Testis (tissue), 5 donors: Measurements from ENCODE around the gene GABBR2. TPM values are rescaled to one million over a fixed set of nuclear protein-coding genes. Genes with fewer than 3 reads are reported as not detected.

Source experiments
- DNase-seq: peaks from one replicate; pipeline ENCODE4 v3.0.0-alpha.2; 2019
- H3K27ac ChIP-seq, 2 donors: fragments of 200-600 bp; sonication (generic); one replicate each; pipeline ENCODE4 v1.5.1; 2019
- H3K27me3 ChIP-seq: fragments of 200-600 bp; sonication (generic); one replicate; pipeline ENCODE4 v1.5.1; 2019
- H3K36me3 ChIP-seq: fragments of 200-600 bp; sonication (generic); one replicate; pipeline ENCODE4 v1.5.1; 2017; ENCODE audit warnings: low read depth; ENCODE audit errors: missing control alignments
- H3K4me1 ChIP-seq: fragments of 200-600 bp; sonication (generic); one replicate; pipeline ENCODE4 v1.5.1; 2019
- H3K4me3 ChIP-seq, 2 donors: fragments of 200-600 bp; sonication (generic); one replicate each; pipeline ENCODE4 v1.5.1; 2017 to 2019
- H3K9me3 ChIP-seq: fragments of 200-600 bp; sonication (generic); one replicate; pipeline ENCODE4 v1.5.1; 2017
- CTCF ChIP-seq, 3 experiments: fragments of 450-650 bp in 2 of 3; fragments of 200-600 bp in 1 of 3; sonication (generic) in 1 of 3; IDR thresholded peaks; one replicate each; pipeline ENCODE4 v1.5.1; 2016 to 2019; ENCODE audit warnings: antibody characterized with exemption in 3 of 3, mild to moderate bottlenecking in 2 of 3, moderate library complexity in 1 of 3
- POLR2A ChIP-seq: fragments of 450-650 bp; IDR thresholded peaks from one replicate; pipeline ENCODE4 v1.6.1; 2017; ENCODE audit warnings: antibody characterized with exemption, mild to moderate bottlenecking, moderate library complexity
- WGBS, 2 donors: methylation state at CpG; one replicate each; pipeline ENCODE4 v1.1.5; 2018; 5-methylcytosine and 5-hydroxymethylcytosine counted together
- intact Hi-C: fragments of 100-400 bp; cut with DNase I; formaldehyde crosslinking; loops from one replicate; pipeline ENCODE4 v1.15.1; 2023; ENCODE audit warnings: low total_unique reads
- long read RNA-seq, 2 donors: transcript quantifications; one replicate each; lab custom pipeline, GENCODE V29; 2026
- polyA plus RNA-seq: library from polyadenylated mRNA; stranded (reverse); fragments of 350-450 nt; fragmentation: Illumina TruSeq; extraction: RNeasy Lipid Tissue Mini Kit (QIAGEN cat#74804); gene quantifications from one replicate; pipeline ENCODE4 v1.2.3, GENCODE V29; 2014; ENCODE audit warnings: low read depth, low replicate concordance; ENCODE audit not compliant: insufficient read depth
- total RNA-seq, 2 donors: library from RNA; depleted of rRNA; stranded (reverse); fragments of >200 nt; gene quantifications; one replicate each; pipeline ENCODE4 v1.2.3, GENCODE V29; 2016

The GABBR2 gene
- total RNA-seq (1 to 10 TPM; 3.0 to 8.1 TPM), polyA plus RNA-seq (6.9 TPM)
- long read RNA-seq, donor 1 = 0 reads
- long read RNA-seq, donor 2 = 0 reads

GRCh38 chr9:98708933-98709911, at the start of gene GABBR2:
Gene GABBR2, minus strand, starts transcription at chr9:98708935. Its CDS starts 198 bp downstream, at chr9:98708737.
- H3K4me3 ChIP-seq = peak within 1 kb of the TSS; percentile 20 to 26
- H3K27me3 ChIP-seq = no peaks in the 10 kb centered on the region
- DNase-seq = no peak
- intact Hi-C loops = no loop called here
- H3K4me1 ChIP-seq = peaks cover 10% of the 10 kb centered on the region
- H3K27ac ChIP-seq = no peak within 1 kb of the TSS
- TF ChIP-seq CTCF (IDR thresholded peaks at IDR 0.05) = no peak
- no peak for TF ChIP-seq POLR2A
- no peaks in the 10 kb centered on the region for H3K9me3 ChIP-seq
- no peaks in the 10 kb centered on the region for H3K36me3 ChIP-seq
- 1 to 6% methylated on average over 17 to 80 of the region's 111 CpGs for WGBS, 2 donors

- Histone ChIP-seq H3K27ac (no peak overlapping the region), H3K9me3 (no peaks in the 10 kb centered on the region), H3K4me1 (no peaks in the 10 kb centered on the region), H3K36me3 (no peaks in the 10 kb centered on the region), H3K4me3 (no peak overlapping the region), H3K27me3 (no peaks in the 10 kb centered on the region)
- DNase-seq = no peak
- 87 to 92% methylated on average over 6 of the region's 6 CpGs for WGBS, 2 donors
- intact Hi-C loops = no loop called here
- no peak for TF ChIP-seq POLR2A
- TF ChIP-seq CTCF (IDR thresholded peaks at IDR 0.05) = no peak
Observed at GRCh38 chr9:98755006-98755618, 46.4 kb upstream of the GABBR2 start.

- no peak overlapping the region for H3K4me3 ChIP-seq
- TF ChIP-seq POLR2A (no peak), CTCF (IDR thresholded peaks at IDR 0.05) (no peak)
- no peaks in the 10 kb centered on the region for H3K9me3 ChIP-seq
- no peaks in the 10 kb centered on the region for H3K4me1 ChIP-seq
- H3K36me3 ChIP-seq = no peaks in the 10 kb centered on the region
- H3K27ac ChIP-seq = no peak overlapping the region
- intact Hi-C loops = no loop called here
- 71 to 94% methylated on average over 2 of the region's 2 CpGs for WGBS, 2 donors
- no peak for DNase-seq
- H3K27me3 ChIP-seq = no peaks in the 10 kb centered on the region
Observed at GRCh38 chr9:98751210-98751609, 42.5 kb upstream of the GABBR2 start.

- no peaks in the 10 kb centered on the region for H3K9me3 ChIP-seq
- H3K4me3 ChIP-seq = no peak overlapping the region
- no peak overlapping the region for H3K27ac ChIP-seq
- H3K4me1 ChIP-seq = no peaks in the 10 kb centered on the region
- DNase-seq = no peak
- TF ChIP-seq CTCF (IDR thresholded peaks at IDR 0.05) (no peak), POLR2A (no peak)
- H3K27me3 ChIP-seq = no peaks in the 10 kb centered on the region
- H3K36me3 ChIP-seq = no peaks in the 10 kb centered on the region
- intact Hi-C loops = no loop called here
- 90 to 92% methylated on average over 5 of the region's 5 CpGs for WGBS, 2 donors
Observed at GRCh38 chr9:98750364-98751060, 41.8 kb upstream of the GABBR2 start.
